ENCODE measurements around the gene CMIP.

Gene CMIP

DNA sequence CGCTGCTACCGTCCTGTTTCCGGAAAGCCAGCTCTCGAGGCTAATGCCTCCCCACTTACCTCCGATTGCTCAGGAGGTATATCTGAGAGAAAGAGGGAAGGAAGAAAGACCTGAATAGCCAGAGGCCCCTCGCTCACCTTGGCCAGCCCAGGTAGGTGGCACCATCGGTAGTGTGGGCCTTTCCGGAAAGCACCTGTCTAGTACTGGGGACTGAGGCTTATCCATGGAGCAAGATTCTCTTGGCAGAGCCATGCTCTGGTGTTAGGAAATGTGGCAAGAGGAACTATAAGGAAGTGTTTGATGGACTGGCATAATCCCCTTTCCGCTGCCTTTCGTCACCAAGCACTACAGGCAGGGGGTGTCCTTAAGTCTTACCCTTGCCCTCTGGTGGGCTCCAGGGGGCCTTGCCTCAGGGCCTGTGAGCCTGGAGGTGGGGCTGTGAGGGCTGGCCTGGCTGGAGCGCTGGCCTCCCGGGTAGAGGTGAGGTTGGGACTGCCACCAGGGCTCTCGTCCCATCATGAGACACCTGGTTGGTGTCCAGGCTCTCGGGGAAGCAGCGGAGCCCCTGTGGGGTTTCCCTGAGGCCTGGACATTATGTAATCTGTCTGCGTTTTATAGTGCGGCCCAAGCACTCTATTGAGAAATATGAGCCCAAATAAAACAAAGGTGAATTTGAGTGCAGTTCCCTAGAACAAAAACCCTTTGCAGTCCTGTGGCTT lies 2.9 kb downstream of the CMIP start:
- no peak for DNase-seq (ENCODE audit: low spot score)

DNA sequence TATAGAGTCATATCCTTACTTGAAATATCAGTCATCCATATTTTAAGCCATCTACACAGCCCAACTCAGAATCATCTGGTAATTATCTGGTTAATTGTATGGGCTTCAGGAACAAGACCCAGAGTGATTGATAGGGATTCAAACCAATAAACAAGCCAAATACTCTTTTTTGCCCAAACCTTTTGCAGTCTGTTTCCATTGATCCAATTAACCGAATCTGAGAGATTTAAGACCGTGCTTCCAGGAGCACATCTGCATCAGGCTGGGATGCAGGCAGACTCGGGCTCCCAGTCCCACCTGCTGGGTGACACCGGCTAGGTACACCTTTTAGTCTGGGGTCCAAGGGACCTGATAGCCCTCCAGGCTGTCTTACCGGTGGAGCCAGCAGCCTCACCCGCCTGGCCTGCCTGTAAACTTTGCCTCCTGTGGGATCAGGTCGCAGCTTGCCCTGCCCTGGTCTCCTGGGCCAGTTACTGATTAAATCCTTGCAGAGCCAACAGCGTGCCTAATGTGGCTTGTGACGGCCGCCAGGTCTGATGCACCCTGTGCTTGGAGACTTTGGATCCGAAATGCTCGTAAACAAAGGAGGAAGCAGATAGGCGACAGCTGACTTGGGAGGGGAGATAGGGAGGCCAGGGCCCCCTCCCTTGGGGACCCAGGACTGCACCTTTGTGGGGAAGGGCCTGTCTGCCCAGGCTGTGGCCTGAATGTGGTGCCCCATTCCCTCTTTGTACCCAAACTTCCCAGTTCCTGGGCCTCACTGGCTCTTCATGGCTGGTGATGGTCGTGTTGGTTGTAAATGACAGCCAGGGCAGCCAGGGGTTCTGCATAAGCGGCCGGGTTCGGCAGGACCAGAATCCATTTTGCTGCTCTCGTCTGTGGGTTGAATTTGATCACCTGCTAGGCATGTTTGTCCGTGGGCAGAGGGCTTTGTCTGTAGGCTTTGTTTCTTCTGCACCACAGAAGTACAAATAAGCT lies 3.8 kb downstream of the CMIP start:
- peak; percentile 59 for DNase-seq (ENCODE audit: low spot score)

DNA sequence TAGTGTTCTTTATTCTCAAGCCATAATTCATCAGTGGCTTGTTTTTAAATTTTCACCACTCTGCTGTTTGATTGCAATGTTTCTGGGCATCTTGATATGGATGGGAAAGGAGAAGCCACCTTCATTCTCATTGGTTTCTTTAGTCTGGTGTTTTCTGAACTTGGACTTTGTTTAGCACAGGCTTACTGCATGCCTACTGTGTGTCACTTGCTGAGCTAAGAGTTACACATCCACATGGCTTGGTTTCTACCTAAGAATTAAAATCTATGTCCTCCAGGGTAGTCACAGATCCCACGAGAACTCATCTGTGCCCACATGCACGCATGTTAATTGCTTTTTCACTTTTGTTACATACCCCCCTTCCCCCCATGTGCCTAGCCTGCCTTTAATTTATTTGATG lies 4.6 kb downstream of the CMIP start:
- no peak for DNase-seq (ENCODE audit: low spot score)

DNA sequence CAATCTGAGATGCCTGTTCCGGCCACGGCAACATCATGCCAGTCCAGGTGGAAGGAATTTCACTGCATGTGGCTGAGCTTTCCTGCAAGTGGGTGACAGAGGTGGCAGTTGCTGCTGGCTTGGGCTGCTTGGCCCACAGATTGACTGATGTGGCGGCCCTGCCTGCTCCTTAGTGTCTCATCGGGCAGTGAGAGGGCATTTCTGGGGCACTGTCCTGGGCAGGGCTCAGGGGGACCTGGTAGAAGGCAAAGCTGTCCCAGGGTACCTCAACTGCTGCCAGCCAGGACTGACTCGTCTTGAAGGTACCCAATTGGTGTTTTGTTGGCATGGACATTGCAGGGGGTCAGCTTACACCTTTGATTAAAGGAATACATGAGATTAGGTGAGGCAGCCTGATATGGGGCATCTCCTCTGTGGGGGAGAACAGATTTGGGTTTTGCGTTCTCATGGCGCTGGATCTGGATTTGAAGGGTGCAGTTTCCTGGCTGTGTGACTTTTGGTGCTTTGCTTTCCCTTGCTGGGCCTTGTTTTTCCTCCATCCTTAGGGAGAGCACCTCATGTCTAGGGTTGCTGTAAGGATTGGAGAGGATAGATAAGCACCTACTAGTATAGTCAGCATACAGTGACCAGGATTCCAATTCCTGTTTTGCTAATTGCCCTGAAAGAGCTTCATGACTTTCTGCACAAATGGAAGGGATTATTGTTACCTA lies 5.4 kb downstream of the CMIP start:
- DNase-seq (ENCODE audit: low spot score) = no peak

DNA sequence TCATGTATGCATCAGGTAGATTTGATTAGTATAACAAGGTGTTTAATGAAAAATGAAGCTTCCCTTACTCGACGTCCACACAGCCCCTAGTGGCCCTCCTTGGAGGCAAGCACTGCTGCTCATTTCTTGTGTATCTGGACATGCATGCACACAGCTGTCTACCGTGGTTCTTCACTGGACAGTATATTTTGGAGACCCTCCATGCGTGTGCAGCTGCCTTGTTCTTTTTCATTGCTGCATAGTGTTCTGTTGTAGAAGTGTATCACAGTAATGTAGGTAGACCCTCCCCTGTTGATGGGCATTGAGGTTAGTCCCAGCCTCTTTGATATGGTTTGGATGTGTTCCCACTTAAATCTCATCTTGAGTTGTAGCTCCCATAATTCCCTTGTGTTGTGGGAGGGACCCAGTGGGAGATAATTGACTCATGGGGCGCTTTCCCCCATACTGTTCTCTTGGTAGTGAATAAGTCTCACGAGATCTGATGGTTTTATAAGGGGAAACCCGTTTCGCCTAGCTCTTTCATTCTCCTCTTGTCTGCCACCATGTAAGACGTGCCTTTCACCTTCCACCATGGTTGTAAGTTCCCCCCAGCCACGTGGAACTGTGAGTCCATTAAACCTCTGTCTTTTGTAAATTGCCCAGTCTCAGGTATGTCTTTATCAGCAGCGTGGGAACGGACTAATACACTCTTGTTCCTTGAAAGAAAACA lies 6.3 kb downstream of the CMIP start:
- no peak for DNase-seq (ENCODE audit: low spot score)

DNA sequence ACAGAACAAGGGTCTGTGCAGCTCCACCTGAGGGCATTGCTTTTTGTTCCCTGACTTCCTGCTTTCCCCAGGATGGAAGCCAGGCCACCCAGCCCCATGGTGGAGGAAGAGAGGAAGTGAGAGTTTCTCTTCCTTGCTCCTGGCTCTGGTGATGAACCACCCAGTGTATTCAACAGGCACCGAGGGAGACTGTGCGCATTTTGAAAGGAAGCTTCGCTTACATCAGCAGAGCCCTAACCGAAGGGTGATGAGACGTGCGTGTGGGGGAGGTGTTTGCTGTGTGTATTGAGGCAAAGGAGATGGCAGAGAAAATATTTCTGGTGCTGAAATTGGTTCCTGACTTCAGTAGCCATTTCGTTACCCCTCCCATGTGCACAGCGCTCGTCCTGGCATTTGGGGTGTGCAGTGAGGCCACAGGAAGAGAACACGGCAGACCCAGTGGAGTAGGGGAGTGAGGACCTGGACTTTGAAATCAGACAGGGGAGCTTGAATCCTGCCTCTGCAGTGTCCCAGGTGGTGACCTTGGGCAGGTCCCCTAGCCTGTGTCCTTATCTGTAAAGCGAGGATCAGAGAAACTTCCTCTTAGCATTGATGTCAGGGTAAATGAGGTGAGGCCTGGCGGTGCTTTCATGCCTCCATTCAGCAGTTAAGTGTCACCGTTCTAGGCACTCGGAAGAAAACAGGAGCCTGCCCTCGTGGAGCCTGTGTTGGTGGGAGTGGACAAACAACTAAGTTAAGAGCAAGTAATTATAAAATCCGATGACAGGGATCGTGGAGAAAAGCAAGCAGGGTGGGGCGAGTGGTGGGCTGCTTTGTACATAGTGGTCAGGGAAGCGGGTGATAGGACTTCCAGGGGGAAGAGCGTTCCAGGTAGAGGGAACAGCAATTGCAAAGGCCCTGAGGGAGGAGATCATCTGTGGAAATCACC lies 7.4 kb downstream of the CMIP start:
- no peak for DNase-seq (ENCODE audit: low spot score)

DNA sequence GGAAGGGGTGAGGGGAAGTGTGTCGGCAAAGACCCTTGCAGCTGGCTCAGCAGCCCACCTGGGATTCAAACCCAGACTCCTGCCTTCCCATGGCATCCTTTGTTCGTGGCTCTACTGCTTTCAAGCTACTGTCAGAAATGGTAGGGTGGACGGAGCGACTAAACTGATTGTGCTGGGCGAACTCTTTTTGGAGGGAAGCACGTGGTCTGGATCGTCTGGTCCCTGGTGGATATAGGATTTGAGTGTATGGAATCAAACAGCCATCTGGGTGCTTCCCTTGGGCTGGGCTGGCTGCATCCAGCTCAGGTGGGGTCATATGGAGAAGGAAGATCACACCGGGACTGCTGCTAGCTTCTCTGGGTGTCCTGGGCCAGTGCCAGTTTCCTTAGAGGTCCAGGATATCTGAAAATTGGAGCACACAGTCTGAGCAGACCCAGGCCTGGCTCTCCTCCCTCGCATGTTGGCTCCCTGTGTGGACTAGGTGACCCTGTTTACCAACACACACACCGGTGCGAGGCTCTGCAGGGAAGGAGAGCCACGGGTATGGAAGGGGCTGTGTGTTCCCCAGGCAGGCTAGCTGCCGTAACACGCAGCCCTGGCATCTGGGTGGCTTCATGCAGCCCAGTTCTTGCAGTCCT lies 8.6 kb downstream of the CMIP start:
- DNase-seq (ENCODE audit: low spot score) = no peak

DNA sequence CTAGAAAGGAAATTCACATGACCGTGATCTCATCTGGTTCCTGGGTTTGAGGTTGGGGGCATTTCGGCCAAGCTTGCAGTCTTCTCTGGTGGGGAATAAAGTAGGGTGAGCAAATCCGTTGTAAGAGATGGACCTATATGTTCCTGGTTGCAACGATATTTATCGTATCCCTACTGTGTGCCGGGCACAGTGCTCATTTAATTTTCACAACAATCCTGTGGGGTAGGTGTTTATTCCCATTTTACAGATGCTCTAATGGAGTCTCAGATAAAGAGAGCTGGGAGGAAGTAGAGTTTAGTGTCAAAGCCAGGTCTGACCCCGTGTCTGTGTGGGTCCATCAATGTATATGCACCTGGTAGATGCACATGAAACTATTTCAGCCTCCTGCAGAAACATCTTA lies 9.4 kb downstream of the CMIP start:
- DNase-seq (ENCODE audit: low spot score) = no peak

DNA sequence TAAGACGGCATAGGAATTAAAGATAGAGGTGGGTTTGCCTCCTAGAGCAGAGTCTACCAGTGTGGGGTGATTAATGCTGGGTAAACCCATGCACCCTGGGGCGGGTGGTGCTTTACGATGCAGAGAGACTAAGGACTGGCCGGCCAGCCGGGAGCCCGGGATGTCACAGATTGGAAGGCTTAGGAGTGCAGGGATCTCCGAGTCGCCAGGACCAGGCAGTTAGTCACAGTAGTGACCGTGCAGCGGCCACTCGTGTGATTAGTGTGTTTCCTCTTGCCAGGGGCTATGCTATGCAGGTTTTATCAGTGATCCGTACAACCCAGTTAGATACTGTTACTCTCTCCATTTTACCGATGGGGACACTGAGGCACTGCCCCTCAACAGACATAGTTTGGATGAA lies 10.4 kb downstream of the CMIP start:
- no peak for DNase-seq (ENCODE audit: low spot score)

DNA sequence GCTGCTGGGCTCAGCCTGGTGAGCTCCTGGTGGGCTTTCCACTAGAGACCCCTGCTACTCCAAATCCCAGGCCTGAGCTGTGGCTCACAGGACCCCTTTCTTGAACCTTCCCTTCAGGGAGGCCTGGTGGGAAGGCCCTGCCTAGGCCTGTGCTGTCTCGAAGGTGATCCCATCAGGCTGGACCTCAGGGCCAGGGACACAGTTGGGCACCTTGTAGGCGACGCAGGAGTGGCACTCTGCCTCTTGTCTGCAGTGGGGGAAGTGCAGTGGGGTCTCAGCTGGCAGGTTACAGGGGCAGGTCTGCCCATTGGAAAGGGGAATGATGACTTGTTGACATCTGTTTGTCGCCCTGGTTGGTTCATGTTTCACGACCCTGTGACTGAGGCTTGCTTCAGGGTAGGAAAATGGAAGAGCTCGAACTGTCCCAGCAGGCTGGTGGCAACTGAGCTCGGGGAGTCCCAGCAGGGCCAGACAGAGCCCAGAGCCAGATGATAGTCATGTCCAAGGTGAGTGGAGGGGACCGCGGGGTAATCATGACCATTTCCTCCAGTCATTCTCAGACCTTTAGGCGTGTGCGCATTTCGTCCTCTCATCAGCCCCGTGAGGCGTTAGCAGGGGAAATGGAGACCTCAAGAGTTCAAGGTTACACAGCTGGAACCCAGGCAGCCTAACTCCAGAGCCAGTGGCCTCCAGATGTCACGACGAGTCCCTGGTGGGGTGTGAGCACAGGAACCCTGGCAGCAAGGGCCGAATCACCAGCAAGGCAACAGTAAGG lies 11.3 kb downstream of the CMIP start:
- DNase-seq (ENCODE audit: low spot score) = no peak

DNA sequence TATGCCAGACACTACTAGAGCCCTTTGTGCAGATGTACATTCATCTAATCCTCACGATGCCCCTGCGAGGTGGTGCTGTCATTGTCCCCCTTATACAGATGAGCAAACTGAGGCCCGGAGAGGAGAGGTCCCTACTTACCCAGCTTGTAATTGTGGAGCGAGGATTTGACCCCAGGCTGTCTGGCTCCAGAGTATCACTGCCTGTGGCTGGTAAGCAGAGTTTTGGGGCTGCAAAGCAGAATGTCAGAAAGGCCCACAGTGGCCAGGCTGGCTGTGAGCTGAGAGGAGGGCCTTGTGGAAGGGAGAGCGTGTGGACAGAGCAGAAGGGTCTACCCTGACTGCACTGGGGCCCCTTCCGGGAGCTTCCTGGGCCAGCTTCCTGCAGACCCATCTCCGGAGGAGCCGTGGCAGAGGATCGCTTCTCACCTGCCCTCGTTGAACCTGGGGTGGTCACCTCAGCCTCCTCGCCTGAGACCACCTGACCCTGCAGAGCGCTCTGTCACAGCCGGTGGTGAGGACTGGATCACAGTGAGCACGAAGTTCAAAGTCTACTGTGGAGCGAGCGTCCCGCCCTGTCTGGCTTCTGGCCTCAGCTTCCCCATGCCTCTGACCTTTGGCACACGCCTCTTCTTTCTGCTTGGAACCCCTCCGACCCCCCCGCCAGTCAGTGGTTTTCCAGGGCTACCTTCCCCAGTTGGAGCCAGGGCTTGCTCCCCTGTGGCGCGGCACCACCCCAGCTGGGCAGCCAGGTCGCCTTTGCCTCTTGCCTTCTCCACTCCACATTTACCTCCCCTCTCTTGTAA lies 12.1 kb downstream of the CMIP start:
- DNase-seq (ENCODE audit: low spot score) = no peak

DNA sequence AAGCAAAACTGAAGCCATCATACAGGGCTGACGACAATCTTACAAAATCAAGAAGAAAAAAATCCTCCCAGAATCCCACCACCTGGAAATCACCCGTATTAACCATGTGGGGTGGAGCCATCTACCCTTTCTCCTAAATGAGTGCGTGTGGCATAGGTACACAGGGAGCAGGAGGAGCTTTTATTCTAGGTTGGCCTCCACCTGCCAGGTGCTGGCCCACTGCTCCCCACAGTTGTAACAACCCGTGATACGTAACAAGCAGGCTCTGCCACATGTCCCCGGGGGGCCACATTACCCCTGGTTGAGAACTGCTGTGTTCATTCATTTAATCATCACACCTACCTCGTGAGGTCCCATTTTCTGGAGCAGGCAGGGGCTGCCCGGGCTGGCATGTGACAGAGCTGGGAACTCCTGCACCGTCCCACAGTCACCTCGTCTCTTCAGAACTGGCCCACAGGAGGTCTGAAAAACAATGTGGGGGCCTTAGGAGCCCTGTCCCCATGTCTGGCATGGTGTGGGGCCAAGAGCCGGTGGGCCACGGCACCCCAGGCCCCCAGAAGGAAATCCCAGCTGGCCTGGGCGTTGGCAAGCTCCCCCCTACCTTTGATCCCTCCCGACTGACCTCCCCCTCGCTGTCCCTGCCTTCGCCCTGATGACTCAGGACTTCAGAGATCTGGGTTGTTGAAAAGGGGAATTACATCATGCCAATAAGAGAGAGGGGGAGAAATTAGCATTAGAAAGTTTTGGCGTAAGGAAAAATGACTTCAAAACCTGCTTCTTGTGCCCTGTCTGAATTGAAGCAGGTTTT lies 12.9 kb downstream of the CMIP start:
- DNase-seq (ENCODE audit: low spot score) = no peak

DNA sequence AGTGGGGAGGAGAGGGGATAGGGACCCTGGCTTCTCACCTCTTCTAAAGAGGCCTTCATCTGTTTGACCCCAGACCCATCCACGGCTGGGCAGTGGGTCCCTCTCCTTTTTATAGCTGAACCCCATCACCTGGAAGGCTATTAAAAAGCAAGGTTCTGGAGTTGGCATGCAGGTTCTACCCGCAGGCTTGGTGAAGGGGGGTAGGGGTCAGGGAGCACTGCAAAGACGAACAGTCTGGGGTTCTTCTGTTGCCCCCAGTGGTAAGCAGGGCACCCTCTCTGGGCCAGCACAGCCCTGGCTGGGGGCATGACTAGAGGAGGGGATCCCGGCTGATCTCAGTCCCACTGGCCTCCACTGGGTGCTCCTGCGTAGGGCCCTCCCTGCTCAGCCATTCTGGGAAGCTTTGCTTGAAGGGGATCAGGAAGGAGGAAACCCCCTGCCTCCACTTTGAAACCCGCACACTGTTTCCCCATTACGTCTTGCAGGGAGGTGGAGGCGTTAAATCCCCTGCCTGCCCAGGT lies 13.6 kb downstream of the CMIP start:
- DNase-seq (ENCODE audit: low spot score) = no peak

DNA sequence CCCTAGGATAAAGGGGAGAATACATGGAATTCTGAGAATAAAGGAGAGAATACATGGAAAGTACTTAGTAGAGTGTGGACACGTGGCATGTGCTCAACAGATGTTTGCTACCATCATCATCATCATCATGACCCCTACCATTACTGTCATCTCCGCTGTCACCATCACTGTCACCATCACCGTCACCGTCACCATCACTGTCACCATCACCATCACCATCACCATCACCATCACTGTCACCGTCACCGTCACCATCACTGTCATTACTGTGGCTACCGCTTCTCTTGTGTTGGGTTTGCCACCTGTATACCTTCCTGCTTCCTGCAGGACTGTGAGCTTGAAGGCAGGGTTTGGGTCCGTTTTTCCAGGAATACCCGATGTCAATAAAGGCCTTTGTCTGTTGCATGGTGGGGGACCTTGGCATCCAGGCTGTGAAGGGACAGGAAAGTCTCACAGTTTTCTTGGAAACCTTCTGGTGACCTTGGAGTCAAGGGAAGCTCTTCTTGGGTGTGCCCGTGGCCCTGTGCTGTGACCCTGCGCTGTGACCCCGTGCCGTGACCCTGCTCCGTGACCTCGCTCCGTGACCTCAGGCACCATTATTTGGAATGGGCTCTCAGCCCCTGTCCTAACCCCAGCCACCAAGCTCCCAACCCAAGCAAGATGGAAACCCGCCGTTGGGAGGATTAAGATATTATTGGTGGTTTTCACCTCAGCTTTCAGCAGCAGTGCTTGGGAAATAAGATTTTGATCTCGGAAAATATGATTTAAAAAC lies 14.4 kb downstream of the CMIP start:
- DNase-seq (ENCODE audit: low spot score) = no peak

DNA sequence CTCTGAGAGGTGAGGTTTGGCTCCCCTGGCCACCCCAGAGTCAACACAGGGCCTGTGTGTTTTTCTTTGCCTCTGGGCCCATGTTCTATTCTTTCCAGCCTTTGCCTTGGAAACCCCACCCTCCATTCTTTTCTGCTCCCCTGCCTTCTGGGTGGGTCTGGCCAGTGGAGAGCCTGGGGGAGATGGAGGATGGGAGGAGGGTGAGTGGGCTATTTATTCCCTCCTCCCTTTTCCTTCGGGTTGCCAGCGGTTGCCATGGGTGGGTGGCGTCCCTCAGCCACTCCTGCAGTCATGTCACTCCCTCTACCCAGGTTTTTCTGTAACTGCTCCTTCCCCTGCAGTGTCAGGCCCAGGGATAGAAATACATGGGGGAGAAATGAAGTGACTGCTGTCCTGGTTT lies 15.5 kb downstream of the CMIP start:
- no peak for DNase-seq (ENCODE audit: low spot score)

DNA sequence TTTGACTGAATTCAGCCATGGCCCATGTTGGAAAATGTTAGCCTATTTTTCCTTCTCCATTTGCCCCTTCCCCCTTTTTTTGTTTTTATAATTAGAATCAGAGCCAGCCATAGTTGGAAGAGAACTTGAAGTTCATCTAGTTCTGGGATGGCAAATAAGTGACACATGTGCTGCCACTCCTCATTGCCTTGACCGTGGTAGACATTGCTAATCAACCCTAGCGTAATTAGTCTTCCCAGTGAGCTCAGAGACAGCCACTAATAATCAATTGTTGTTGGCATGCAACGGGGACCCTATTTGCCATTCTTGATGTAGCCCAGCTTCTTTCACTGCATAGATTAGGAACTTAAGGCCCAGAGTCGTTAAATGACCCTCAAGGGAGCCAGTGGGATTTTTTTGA lies 16.6 kb downstream of the CMIP start:
- DNase-seq (ENCODE audit: low spot score) = no peak

DNA sequence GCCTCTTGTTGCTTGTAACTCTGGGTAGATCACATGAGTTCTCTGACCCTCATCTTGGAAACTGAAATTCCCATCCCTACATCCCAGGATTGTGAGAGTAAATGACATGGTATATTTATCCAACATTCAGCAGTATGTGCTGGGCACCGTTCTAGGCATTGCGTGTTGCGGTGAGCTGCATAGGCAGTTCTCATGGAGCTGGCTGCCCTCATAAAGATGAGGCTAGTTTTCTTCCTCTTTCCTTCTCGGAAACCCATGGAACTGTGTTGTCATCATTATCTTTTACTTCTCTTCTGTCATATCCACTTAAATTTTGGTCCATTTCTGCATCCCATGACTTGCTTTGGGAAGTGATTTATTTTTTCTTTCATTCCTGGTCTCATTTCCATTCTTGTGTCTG lies 17.2 kb downstream of the CMIP start:
- no peak for DNase-seq (ENCODE audit: low spot score)
